Raji (cell line): ENCODE data around the gene CELSR3.

Experiments used
- POLR2A ChIP-seq: IDR thresholded peaks from 2 replicates; pipeline ENCODE4 v1.6.1; 2011; ENCODE audit warnings: low read depth, low read length, control low read depth; ENCODE audit not compliant: insufficient read depth

CELSR3 gene

GRCh38 chr3:48662753-48663488 lies at the start of gene CELSR3:
TSS of gene CELSR3 (minus strand) at chr3:48662886. CDS start at chr3:48662634, 252 bp downstream.
- TF ChIP-seq POLR2A = peak; percentile 77

GRCh38 chr3:48711727-48712126 lies 49.0 kb upstream of the CELSR3 start:
- TF ChIP-seq POLR2A = no peak

- no peak for TF ChIP-seq POLR2A
Observed at GRCh38 chr3:48709051-48709461, 46.4 kb upstream of the CELSR3 start.

GRCh38 chr3:48708481-48708889 lies 45.8 kb upstream of the CELSR3 start:
- TF ChIP-seq POLR2A = no peak

GRCh38 chr3:48707157-48707556 lies 44.5 kb upstream of the CELSR3 start:
- TF ChIP-seq POLR2A = no peak

- no peak for TF ChIP-seq POLR2A
Observed at GRCh38 chr3:48702320-48702920, 39.7 kb upstream of the CELSR3 start.

GRCh38 chr3:48700731-48701405 lies 38.2 kb upstream of the CELSR3 start:
- no peak for TF ChIP-seq POLR2A

- no peak for TF ChIP-seq POLR2A
Observed at GRCh38 chr3:48698891-48699290, 36.2 kb upstream of the CELSR3 start.

GRCh38 chr3:48697952-48698351 lies 35.3 kb upstream of the CELSR3 start:
- no peak for TF ChIP-seq POLR2A

GRCh38 chr3:48696601-48697000 lies 33.9 kb upstream of the CELSR3 start:
- TF ChIP-seq POLR2A = no peak

GRCh38 chr3:48696156-48696555 lies 33.5 kb upstream of the CELSR3 start:
- no peak for TF ChIP-seq POLR2A

GRCh38 chr3:48695393-48695753 lies 32.7 kb upstream of the CELSR3 start:
- no peak for TF ChIP-seq POLR2A

- TF ChIP-seq POLR2A = no peak
Observed at GRCh38 chr3:48694610-48695392, 32.1 kb upstream of the CELSR3 start.

GRCh38 chr3:48693826-48694225 lies 31.1 kb upstream of the CELSR3 start:
- TF ChIP-seq POLR2A = no peak

- TF ChIP-seq POLR2A = no peak
Observed at GRCh38 chr3:48692551-48692950, 29.9 kb upstream of the CELSR3 start.
